ENCODE measurements around the gene CYP4F2. TPM values are rescaled to one million over a fixed set of nuclear protein-coding genes. Genes with fewer than 3 reads are reported as not detected.
"Not testable (repeated sequence)": the region's sequence is repeated elsewhere in the genome, so short reads cannot be mapped to it uniquely, and the experiment has no call there.

CYP4F2 gene
- total and polyA plus RNA-seq, 9 of the 15 experiments (the other 6 are each of a cell fraction or from before 2014, with no cell fraction given): 0.10 to 0.56 (median 0.32) TPM; not detected in 2

DNA sequence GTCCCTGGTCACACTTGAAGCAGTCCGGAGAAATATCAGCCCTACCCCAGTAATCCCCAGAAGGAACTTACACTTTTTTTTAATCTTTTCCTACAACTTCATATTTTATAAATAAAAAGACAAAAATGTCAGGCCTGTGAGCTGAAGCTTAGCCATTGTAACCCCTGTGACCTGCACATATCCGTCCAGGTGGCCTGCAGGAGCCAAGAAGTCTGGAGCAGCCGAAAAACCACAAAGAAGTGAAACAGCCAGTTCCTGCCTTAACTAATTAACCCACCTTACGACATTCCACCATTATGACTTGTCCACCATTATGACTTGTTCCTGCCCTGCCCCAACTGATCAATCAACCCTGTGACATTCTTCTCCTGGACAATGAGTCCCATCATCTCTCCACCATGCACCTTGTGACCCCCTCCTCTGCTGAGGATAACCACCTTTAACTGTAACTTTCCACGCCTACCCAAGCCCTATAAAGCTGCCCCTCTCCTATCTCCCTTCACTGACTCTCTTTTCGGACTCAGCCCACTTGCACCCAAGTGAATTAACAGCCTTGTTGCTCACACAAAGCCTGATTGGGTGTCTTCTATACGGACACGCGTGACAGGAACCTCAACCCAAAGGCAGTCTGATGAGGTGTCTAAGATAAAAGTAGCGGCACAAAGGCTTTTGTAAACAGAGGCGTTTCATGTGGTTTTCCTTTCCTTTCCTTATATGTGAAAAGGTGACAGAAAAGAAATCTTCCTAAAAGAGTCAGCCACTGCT, 62.1 kb downstream of the CYP4F2 start (continued):
- TF ChIP-seq BHLHE40 (IDR thresholded peaks at IDR 0.05; ENCODE audit: low read length) (0 out of 2 replicates have a peak, but pooled peaks have one; percentile 29), USF1 (CRISPR knock-in tag; IDR thresholded peaks at IDR 0.05) (0 out of 2 replicates have a peak, but pooled peaks have one; percentile 25), OTX1 (CRISPR knock-in tag; IDR thresholded peaks at IDR 0.05) (peak; percentile 72; the same call in 1 of the 2 replicates), ILF3 (IDR thresholded peaks at IDR 0.05; ENCODE audit: borderline replicate concordance) (0 out of 2 replicates have a peak, but pooled peaks have one; percentile 11), ZC3H4 (CRISPR knock-in tag; IDR thresholded peaks at IDR 0.05; ENCODE audit: borderline replicate concordance) (peak; percentile 94; the same call in 1 of the 2 replicates)
- TF ChIP-seq, protein P1, sequence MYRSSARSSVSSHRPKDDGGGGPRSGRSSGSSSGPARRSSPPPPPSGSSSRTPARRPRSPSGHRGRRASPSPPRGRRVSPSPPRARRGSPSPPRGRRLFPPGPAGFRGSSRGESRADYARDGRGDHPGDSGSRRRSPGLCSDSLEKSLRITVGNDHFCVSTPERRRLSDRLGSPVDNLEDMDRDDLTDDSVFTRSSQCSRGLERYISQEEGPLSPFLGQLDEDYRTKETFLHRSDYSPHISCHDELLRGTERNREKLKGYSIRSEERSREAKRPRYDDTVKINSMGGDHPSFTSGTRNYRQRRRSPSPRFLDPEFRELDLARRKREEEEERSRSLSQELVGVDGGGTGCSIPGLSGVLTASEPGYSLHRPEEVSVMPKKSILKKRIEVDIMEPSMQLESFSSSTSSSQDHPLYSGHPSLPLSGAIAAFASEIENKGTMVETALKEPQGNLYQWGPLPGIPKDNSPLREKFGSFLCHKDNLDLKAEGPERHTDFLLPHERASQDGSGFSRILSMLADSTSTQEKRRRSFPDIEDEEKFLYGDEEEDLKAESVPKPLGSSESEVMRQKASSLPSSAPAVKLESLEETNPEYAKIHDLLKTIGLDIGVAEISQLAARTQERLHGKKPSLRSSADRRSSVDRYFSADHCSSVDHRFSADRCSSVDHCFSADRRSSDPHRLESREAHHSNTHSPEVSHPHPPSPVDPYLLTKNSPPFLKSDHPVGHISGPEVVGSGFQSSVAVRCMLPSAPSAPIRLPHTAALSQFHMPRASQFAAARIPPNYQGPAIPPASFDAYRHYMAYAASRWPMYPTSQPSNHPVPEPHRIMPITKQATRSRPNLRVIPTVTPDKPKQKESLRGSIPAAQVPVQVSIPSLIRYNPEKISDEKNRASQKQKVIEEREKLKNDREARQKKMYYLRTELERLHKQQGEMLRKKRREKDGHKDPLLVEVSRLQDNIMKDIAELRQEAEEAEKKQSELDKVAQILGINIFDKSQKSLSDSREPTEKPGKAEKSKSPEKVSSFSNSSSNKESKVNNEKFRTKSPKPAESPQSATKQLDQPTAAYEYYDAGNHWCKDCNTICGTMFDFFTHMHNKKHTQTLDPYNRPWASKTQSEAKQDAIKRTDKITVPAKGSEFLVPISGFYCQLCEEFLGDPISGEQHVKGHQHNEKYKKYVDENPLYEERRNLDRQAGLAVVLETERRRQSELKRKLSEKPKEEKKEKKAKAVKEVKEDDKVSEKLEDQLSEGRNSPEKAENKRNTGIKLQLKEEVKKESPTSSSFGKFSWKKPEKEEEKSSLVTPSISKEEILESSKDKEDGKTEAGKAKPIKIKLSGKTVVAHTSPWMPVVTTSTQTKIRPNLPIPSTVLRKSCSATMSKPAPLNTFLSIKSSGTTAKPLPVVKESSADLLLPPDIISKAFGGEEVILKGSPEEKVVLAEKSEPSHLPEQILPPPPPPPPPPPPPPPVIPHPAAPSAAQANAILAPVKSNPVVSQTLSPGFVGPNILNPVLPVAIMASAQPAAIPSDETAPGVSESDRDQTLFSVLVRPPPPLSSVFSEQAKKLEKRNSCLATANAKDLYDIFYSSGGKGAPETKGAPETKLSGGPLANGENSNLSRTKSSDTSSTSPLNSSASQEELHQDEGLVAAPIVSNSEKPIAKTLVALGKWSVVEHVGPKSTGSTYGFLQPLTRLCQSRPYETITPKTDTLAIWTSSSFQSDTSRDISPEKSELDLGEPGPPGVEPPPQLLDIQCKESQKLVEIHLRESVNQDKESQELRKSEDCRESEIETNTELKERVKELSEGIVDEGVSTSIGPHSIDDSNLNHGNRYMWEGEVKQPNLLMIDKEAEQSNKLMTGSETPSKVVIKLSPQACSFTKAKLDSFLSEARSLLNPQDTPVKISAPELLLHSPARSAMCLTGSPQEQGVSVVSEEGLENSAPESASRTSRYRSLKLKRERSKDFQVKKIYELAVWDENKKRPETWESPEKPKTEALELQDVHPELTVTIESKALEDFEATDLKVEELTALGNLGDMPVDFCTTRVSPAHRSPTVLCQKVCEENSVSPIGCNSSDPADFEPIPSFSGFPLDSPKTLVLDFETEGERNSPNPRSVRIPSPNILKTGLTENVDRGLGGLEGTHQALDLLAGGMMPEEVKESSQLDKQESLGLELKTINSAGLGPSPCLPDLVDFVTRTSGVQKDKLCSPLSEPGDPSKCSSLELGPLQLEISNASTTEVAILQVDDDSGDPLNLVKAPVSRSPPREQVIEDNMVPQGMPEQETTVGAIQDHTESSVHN (IDR thresholded peaks at IDR 0.05; ENCODE audit: borderline replicate concordance in 1 of 2, low read depth in 1 of 2): peak in 1 of 2 experiments; percentile 17; a peak in 1 of 4 replicates
- TF ChIP-seq, protein P2, sequence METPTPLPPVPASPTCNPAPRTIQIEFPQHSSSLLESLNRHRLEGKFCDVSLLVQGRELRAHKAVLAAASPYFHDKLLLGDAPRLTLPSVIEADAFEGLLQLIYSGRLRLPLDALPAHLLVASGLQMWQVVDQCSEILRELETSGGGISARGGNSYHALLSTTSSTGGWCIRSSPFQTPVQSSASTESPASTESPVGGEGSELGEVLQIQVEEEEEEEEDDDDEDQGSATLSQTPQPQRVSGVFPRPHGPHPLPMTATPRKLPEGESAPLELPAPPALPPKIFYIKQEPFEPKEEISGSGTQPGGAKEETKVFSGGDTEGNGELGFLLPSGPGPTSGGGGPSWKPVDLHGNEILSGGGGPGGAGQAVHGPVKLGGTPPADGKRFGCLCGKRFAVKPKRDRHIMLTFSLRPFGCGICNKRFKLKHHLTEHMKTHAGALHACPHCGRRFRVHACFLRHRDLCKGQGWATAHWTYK (CRISPR knock-in tag; IDR thresholded peaks at IDR 0.05): 0 out of 2 replicates have a peak, but pooled peaks have one; percentile 27
- TF ChIP-seq, protein P3, sequence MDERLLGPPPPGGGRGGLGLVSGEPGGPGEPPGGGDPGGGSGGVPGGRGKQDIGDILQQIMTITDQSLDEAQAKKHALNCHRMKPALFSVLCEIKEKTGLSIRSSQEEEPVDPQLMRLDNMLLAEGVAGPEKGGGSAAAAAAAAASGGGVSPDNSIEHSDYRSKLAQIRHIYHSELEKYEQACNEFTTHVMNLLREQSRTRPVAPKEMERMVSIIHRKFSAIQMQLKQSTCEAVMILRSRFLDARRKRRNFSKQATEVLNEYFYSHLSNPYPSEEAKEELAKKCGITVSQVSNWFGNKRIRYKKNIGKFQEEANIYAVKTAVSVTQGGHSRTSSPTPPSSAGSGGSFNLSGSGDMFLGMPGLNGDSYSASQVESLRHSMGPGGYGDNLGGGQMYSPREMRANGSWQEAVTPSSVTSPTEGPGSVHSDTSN (CRISPR knock-in tag; IDR thresholded peaks at IDR 0.05; ENCODE audit: low read depth): not testable (repeated sequence)
- TF ChIP-seq, protein P3 (tag; conservative IDR thresholded peaks at IDR 0.05; ENCODE audit: low read depth): 0 out of 2 replicates have a peak, but pooled peaks have one; percentile 5
- TF ChIP-seq, protein P4, sequence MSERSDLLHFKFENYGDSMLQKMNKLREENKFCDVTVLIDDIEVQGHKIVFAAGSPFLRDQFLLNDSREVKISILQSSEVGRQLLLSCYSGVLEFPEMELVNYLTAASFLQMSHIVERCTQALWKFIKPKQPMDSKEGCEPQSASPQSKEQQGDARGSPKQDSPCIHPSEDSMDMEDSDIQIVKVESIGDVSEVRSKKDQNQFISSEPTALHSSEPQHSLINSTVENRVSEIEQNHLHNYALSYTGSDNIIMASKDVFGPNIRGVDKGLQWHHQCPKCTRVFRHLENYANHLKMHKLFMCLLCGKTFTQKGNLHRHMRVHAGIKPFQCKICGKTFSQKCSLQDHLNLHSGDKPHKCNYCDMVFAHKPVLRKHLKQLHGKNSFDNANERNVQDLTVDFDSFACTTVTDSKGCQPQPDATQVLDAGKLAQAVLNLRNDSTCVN (CRISPR knock-in tag; IDR thresholded peaks at IDR 0.05): peak; percentile 78; the same call in 1 of the 2 replicates

Data from K562 (cell line).